ENCODE measurements around the gene MSRB2.
A peak's percentile ranks its signal among the peaks of the same experiment; 100 is the strongest.
"Not testable (repeated sequence)": the region's sequence is repeated elsewhere in the genome, so short reads cannot be mapped to it uniquely, and the experiment has no call there.

Gene MSRB2

DNA sequence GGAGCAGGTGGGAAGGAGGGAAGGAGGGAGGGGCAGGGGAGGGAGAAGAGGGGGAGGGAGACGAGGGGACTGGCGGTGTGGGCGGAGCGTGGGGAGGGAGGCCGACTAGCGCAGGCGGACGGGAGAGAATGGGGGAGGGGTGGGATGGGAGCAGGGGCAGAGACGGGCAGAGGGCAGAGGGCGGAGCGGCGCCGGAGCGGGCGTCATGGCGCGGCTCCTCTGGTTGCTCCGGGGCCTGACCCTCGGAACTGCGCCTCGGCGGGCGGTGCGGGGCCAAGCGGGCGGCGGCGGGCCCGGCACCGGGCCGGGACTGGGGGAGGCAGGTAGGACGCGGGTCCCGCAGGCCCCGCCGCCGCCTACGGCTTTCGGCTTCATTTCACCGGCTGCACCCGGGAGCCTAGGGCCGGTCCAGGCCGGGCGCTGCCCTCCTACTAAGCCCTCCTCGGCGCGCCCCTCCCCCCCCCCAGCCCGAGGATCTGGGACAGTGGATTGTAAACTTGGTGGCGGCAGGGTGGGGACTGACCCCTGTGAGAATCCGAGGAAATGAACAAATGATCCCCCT, at the start of gene MSRB2:
MSRB2 (plus strand) TSS at position 176 of the 562 bp plus-strand sequence; CDS start at position 206, 30 bp downstream.
- peak; percentile 94 for DNase-seq (ENCODE audit: low spot score)

DNA sequence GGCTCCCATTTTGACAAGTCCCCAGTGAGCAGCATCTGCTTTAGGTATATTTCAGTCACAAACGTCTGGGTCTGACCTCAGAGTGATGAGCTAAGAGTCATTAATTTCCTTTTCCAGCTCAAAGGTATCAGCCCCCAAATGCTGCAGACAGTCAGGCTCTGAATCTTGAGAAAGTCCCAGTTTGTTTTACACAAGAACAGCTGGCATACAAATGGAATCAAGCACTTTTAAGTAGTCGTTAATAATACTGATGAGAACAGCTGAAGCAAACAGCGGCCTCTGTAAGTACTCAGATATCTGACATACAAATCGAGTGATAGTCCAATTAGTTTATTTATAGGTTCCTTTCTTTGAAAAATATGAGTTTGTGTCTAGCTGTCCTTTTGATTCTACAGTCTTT, 49.4 kb upstream of the MSRB2 start:
- no peak for DNase-seq (ENCODE audit: low spot score)

DNA sequence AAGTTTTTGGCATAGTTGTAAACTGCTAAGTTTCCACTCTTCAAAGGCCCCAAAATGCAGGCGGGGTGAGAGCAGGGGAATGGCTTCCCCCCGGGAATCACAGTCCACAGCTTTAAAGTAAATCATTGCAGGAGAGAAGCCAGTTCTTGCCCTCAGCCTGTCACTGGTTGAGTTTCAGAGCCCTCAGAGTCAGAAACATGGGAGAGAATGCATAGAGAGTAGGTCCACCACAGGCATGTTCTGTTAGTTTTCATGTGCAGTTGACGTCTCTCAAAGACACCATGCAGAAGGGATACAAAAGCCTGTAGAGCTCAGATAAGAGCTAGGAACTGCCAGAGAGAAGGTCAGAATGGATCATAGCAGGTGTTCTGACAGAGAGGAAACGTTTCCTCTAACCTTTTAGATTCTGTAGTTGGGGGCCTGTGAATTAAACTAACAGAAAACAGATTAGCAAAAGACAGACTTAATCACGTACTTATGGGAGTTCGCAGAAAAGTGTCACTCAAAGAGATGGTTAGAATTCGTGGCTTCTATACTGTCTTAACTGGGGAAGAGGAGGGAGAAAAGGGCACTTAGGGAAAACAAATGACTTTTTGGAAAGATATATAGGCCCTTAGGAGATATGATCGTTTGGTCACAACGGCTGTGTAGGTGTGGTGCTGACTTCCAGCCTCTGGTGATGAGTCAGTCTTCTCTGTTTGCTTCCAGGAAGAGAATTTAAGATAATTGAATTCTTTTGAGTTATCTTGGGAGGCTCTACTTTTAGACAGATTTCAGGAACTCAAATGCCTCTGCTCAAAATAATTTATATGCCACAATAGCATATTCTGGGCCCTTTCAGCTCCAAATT, 48.0 kb upstream of the MSRB2 start:
- no peak for DNase-seq (ENCODE audit: low spot score)

DNA sequence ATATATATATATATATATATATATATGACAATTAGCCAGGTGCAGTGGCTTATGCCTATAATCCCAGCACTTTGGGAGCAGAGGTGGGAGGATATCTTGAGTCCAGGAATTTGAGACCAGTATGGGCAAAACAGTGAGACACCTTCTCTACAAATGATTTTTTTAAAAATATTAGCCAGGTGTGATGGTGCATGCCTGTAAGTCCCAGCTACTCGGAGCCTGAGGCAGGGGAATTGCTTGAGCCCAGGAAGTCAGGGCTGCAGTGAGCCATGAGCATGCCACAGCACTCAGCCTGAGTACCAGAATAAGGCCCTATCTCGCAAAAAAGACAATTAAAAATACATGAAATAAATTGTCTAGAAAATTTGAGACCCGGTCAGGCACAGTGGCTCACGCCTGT, 47.2 kb upstream of the MSRB2 start:
- DNase-seq (ENCODE audit: low spot score), result no peak

DNA sequence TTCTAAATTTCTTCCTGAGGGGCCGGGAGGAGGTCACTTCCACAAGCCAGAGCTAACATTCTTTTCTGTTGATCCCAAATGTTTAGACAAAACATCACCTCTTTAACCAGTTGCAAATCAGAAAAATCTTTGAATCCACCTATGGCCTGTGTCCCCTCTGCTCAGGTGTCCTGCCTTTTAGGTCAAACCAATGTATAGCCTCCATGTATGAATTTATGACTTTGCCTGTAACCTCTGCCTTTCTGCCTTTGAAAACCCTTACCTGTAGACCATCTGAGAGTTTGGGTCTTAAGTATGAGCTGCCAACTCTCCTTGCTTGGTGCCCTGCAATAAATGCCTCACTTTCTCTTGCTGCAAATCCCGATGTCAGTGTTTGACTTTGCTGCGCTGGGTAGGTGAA, 44.1 kb upstream of the MSRB2 start:
- no peak for DNase-seq (ENCODE audit: low spot score)

DNA sequence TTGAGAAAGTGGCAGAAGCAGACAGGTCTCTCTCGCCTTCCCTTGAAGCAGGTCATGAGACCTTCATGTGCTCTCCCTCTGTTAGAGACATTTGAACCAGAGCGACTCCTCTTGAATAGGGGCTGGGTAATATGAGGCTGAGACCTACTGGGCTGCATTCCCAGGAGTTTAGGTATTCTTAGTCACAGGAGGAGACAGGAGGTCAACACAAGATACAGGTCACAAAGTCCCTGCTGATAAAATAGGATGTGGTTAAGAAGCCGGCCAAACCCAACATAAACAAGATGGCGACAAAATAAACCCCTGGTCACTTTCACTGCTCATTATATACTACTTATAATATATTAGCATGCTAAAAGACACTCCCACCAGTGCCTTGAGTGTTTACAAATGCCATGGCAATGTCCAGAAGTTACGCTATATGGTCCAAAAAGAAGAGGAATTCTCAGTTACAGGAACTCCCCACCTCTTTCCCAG, 43.5 kb upstream of the MSRB2 start:
- DNase-seq (ENCODE audit: low spot score), result no peak

DNA sequence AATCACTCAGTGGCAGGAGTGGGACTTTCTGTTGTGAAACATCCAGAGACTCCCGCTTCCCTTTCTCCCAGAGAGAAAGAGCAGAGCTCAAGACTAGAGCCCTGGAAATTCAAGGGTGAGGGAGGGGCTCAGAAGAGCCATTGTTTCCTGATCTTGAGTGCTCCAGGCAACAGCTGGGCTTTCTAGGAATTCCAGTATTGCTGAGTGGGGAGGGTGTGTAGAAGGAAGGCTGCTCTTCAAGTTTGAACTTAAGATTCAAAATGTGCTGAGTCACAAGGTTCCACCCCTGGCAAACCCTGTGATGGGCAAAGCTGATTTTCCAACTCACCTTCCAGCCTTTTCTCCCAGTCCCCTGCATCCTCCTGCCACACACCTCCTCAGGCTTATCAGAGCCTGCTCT, 42.3 kb upstream of the MSRB2 start:
- DNase-seq (ENCODE audit: low spot score), result peak; percentile 49

DNA sequence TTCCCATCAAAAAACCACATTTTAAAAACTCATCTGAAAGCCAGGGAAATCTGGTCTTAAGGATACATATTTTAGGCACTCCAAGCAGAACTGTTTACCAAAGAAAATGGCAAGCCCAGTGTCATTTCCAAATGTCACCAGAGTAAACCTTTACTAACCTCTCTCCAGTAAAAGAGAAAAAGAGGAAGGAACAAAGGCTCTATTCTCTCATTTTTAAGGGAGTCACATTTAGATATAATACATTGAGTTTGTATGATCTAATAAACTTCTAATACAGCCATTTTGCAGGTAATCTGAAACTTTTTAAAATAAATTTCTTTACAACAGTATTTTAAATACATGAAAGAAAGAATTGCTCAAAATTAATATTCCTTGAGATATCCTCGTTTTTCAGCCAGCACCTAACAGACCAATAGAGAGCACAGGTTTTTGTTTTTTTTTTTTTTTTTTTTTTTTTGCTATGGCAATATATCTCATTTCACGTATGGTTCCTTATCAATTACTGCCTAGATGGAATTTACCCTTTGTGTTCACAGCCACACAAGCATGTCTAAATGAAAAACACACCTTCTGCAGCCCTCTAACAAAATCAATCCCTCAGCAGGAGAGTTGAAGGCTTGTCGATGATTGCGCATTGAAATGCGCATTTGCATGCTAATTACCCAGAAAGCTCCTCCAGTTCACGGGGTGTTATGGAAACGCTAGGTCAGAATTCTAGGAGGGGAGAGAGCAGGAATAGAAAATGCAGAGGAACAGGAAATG, 39.8 kb upstream of the MSRB2 start:
- DNase-seq (ENCODE audit: low spot score), result peak; percentile 16

DNA sequence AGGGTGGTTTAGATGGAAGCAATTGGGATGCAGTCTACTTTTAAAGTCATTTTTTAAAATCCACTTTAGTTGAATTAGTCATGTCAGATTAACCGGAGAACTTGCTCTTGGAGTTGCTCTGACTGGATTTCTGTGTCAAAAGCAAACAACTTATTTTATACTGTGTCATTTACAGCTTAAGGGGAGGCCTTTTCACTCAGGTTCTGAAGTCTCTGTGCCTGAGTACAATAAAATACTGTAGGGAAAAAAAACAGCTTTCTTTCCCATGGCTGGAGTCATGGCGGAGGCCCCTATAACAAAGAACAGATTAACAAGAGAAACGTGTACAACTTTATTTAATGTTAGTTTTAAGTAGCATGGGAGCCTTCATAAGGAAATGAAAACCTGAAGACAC, 39.2 kb upstream of the MSRB2 start:
- DNase-seq (ENCODE audit: low spot score), result no peak

DNA sequence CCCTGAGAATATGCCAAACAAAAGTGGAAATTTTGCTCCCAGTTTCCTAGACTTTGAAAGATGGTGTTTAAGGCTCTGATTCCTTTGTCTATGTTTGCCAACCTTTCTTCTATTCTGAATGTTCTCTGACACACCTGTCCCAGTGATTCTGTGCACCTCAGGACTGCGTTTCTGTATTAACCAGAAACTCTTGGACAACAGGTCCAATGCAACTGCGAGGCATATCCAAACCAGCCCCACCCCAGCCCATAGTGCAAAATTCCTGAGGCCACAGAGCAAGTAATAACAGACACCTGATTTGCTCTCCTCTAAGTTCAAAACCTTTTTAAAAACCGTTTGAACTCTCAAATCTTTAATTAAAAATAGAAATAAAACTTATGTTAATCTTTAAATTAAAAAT, 37.0 kb upstream of the MSRB2 start:
- DNase-seq (ENCODE audit: low spot score), result no peak

DNA sequence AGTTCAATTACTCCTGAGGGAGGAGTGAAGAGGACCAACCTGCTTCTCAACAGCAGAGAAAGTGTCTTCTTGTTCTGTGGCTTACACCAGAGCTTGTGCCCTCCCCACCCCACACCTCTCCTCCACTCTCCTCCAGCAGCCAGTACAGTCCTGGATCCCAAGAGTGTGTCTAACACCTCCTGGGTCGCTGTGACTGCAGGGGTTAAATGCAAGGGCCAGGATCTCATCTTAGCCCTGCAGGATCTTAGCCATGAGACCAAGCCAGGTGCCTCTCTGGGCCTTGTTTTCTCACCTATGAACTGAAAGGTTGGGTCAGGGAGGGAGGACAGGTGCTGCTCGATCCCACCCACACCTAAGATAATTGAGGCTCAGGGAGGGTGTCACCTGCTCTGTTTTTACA, 34.5 kb upstream of the MSRB2 start:
- no peak for DNase-seq (ENCODE audit: low spot score)

DNA sequence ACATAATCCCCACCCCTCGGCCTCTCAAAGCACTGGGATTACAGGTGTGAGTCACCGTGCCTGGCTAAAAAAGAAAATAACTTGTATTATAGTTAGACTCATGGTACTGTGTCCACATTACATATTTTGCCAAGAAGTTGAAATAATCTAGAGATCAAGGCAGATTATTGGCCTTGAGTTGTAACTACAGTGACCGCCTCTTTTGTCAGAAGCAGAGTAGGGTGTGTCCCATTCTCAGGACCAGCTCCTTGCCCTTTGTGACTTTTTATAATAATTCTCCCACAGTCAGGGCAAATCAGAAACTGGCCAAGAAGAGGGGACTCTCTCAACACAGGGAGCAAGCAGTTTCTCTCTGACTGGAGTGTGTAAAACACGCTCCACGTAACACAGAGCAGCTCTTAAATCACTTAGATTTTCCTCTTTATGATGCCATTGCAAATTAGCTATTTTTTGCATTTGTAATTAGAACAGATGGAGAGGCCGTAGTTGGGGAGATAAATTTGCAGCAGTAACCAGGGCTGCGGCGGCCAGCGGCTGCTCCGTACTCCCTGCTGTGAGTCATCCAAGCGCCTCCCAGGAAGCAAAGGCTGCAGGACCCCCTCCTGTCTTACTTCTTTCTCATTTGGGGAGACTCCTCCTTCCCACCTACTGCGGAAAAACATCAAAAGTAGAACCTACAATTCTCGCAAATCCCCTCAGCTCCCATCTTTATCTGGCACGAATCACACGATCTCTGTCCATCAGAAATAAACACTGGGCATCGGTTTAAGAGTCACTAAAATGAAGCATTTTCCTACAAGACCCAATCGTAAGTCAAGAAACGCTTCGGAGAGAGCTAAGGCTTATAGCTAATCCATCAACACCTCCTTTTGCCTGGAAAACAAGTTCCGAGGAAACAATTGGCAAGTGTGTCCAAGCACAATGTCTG, 32.1 kb upstream of the MSRB2 start:
- DNase-seq (ENCODE audit: low spot score), result no peak

DNA sequence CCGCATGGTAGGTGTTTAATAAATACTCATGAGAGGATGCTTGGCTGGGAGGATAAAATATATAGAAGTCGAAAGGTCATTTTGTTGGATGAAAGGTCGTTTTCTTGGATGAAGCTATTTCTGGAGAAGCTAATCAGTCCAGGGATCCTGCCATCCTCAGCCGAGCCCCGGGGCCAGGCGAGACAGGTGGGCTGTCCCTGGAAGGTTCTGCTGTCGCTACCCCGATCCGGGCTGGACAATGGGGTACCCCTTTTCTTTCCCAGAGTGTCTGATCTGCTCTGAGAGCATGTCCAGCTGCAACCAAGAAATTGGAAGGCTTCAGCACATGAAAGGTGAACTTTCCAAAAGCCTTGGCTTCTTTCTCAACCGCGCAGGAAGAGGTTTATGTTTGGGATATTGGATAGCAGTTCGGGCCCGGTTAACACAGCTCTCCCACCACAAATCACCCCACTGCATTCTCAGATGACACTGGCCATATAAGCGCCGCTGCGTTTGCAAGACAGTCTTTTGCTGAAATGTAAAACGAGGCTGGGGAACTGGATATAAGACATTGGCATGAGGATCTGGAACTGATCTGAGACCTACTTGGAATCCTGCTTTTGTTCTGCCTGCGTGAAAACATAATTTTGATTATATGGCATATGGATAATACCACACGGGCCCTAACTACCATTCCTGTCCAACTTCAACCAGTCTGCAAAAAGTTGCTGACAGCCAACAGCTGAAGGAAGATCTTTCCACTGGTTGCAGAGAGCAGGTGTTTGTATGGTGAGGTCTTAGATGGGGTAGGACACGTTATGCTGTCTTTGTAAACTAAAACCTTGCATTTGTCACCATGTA, 31.2 kb upstream of the MSRB2 start:
- DNase-seq (ENCODE audit: low spot score), result no peak

DNA sequence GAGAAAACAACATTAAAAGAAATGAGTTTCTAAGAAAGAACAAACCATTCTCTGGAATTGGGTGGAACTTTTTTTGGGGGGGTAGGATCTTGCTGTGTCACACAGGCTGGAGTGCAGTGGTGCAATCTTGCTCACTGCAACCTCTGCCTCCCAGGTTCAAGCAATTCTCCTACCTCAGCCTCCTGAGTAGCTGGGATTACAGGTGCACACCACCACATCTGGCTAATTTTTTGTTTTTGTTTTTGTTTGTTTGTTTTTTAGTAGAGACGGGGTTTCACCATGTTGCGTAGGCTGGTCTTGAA, 30.6 kb upstream of the MSRB2 start:
- not testable (repeated sequence) for DNase-seq (ENCODE audit: low spot score)

DNA sequence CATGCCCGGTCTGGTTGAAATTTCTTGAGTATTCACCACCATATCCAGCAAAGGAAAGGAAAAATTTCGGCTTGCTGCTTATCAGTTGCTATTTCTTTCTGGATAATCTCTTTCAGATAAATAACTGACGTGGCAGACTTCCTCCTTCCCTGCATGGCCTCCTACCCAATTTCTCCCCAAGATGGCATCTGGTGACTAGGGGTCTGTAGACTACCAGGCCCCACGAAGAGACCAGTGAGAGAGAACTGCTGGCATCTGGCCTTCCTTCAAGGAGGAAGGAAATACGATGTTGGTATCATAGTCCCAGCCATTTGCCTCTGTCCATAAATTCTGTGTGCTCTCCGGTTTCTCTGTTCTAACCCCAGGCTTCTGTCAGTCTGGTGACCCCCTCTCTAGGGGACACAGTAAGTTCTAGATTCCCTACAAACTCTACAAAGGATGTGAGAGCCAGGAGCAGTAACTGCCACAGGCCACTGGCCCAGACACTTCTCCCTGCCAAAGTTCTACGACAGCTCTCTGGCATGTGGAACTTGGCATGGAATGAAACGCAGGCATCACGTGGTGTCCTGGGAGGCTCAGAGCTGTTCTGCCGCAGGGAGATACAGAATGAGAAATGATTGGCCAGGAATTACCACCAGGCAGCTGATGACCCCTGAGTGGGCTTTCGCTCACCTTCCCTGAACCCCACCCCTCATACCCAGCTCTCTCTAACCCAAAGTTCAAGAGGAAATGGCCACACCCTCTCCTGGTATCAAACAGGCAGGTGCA, 30.0 kb upstream of the MSRB2 start:
- DNase-seq (ENCODE audit: low spot score), result peak; percentile 51

DNA sequence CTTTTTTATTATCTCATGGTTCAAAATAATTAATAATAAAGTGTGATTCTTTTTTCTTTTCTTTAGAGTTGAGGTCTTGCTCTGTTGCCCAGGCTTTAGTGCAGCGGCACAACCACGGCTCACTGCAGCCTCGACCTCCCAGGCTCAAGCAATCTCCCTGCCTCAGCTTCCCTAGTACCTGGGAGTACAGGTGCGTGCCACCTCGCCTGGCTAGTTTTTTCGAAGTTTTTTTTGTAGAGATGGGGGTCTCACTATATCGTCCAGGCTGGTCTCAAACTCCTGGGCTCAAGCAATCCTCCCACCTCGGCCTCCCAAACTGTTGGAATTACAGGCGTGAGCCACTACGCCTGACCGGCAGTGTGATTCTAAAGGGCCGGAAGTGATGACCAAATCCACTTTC, 28.0 kb upstream of the MSRB2 start:
- DNase-seq (ENCODE audit: low spot score), result no peak

DNA sequence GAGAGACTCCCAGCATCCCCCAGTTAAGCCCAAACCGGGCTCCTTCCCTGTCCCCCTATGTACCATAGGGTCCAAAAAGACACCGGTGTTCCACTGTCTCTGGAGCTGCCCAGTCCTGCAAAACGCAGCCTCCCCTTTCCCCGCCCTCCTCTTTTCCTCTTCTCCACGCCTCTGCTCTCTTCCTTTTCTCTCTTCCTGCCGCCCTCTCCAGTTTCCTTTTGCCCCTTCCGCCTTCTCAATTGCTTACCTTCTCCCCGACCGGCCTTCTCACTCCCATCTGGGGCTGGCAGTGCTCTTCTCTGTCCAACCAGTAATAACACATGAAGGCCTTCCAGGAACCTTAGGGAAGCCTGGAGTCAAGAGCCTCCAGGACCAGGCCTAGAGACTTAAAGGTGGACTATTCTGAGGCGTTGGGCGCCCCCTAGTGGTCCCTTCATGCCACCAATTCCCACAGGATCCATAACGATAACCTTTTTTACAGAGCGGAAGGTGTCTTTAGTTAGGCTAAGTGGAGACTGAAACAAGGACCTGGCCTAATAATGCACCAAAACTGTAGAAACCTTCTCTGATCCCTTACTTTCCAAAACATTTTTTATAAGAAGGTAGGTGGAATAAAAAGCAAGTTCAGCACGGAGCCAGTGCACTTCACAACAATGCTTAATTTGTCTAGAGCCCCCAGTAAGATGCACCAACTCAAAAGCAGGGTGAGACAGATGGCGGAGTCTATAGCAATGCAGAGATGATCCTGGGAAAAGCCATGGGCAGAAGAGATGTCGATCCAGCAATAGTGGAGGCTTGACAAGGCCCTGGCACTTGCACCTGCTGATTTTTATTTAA, 27.2 kb upstream of the MSRB2 start:
- peak; percentile 76 for DNase-seq (ENCODE audit: low spot score)

DNA sequence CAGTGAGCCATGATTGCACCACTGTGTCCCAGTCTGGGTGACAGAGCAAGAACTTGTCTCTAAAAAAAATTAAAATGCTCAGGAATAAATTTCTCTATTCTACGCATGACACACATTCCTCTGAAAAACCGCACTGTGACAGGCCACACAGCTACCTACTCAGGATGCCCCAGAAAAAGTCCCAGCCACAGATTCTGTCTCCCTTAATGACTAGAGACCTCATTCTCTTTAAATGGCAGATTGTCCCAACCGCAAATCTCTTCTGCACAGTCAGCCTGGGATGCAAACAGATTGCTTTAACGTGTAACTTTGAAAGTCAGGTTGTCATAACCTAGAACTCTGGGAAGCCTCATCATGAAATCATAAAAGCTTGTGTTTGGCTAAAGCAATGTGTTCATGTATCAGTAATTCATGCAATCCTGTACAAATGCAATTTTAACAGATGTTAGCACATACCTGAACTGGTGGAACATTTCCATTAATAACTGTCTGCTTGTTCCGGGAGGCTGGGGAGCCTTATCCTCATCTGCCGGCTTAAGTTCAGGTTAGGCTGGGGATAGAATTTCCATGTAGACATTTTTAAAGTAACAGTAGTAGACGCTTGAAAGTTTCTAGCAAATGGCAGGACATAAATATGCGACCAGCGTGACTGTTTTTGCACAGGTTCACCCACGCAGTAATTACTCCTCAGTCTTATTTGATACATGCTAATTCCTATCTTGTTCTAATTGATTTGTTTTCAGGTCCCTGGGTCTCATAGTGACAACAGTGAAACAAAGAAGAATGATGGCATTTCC, 26.2 kb upstream of the MSRB2 start:
- DNase-seq (ENCODE audit: low spot score), result no peak
